Measurements from ENCODE around the gene CCDC107. TPM values are rescaled to one million over a fixed set of nuclear protein-coding genes. Genes with fewer than 3 reads are reported as not detected.

Gene CCDC107
- total RNA-seq, 2 donors from 2014 or later, result 75.2 to 92.2 TPM

- peaks cover 70% of the 10 kb centered on the region for H3K36me3 ChIP-seq
- peak overlapping the region; percentile 99 to 100 for H3K27ac ChIP-seq
- ATAC-seq (ENCODE audit: insufficient number of reproducible peaks, low FRiP score, low read depth) (no peak), DNase-seq (ENCODE audit: low spot score) (no peak)
- peaks cover 29 to 66% of the 10 kb centered on the region in 2 donors for H3K4me1 ChIP-seq (ENCODE audit: control insufficient read depth in 1 of 2, low read depth in 2 of 2)
- H3K4me3 ChIP-seq, result no peak overlapping the region
- no peak for TF ChIP-seq CTCF (IDR thresholded peaks at IDR 0.05)
- H3K27me3 ChIP-seq (replicated peaks; ENCODE audit: insufficient read depth), result no peaks in the 10 kb centered on the region
- H3K9me3 ChIP-seq, result no peaks in the 10 kb centered on the region
Measured at GRCh38 chr9:35698231-35698630, 40.1 kb downstream of the CCDC107 start.

- no peak for DNase-seq (ENCODE audit: low spot score)
- no peak for TF ChIP-seq CTCF (IDR thresholded peaks at IDR 0.05)
- no peaks in the 10 kb centered on the region for H3K9me3 ChIP-seq
- H3K27ac ChIP-seq, result peak overlapping the region; percentile 99 to 100
- ATAC-seq (ENCODE audit: insufficient number of reproducible peaks, low FRiP score, low read depth), result no peak
- peaks cover 19 to 50% of the 10 kb centered on the region in 2 donors for H3K4me1 ChIP-seq (ENCODE audit: control insufficient read depth in 1 of 2, low read depth in 2 of 2)
- no peak overlapping the region for H3K4me3 ChIP-seq
- H3K27me3 ChIP-seq (replicated peaks; ENCODE audit: insufficient read depth), result no peaks in the 10 kb centered on the region
- peaks cover 88% of the 10 kb centered on the region for H3K36me3 ChIP-seq
Measured at GRCh38 chr9:35700031-35700430, 41.9 kb downstream of the CCDC107 start.

GRCh38 chr9:35700942-35701341, 42.9 kb downstream of the CCDC107 start:
- Histone ChIP-seq H3K4me1 (ENCODE audit: control insufficient read depth in 1 of 2, low read depth in 2 of 2) (peaks cover 14 to 41% of the 10 kb centered on the region in 2 donors), H3K36me3 (peaks cover 93% of the 10 kb centered on the region), H3K9me3 (no peaks in the 10 kb centered on the region), H3K27me3 (replicated peaks; ENCODE audit: insufficient read depth) (no peaks in the 10 kb centered on the region), H3K27ac (peak overlapping the region; percentile 99 to 100), H3K4me3 (no peak overlapping the region)
- TF ChIP-seq CTCF (IDR thresholded peaks at IDR 0.05), result no peak
- DNase-seq (ENCODE audit: low spot score) (no peak), ATAC-seq (ENCODE audit: insufficient number of reproducible peaks, low FRiP score, low read depth) (no peak)

GRCh38 chr9:35702696-35703095, 44.6 kb downstream of the CCDC107 start:
- Histone ChIP-seq H3K27me3 (replicated peaks; ENCODE audit: insufficient read depth) (no peaks in the 10 kb centered on the region), H3K36me3 (peaks cover 99% of the 10 kb centered on the region), H3K4me3 (no peak overlapping the region), H3K27ac (peak overlapping the region; percentile 99 to 100), H3K9me3 (no peaks in the 10 kb centered on the region), H3K4me1 (ENCODE audit: control insufficient read depth in 1 of 2, low read depth in 2 of 2) (peaks cover 0 to 24% of the 10 kb centered on the region in 2 donors)
- DNase-seq (ENCODE audit: low spot score), result no peak
- ATAC-seq (ENCODE audit: insufficient number of reproducible peaks, low FRiP score, low read depth), result no peak
- TF ChIP-seq CTCF (IDR thresholded peaks at IDR 0.05), result no peak

GRCh38 chr9:35703906-35704672, 46.0 kb downstream of the CCDC107 start:
- no peak for ATAC-seq (ENCODE audit: insufficient number of reproducible peaks, low FRiP score, low read depth)
- no peak for DNase-seq (ENCODE audit: low spot score)
- TF ChIP-seq CTCF (IDR thresholded peaks at IDR 0.05), result no peak
- peaks cover 98% of the 10 kb centered on the region for H3K36me3 ChIP-seq
- no peaks in the 10 kb centered on the region for H3K27me3 ChIP-seq (replicated peaks; ENCODE audit: insufficient read depth)
- H3K27ac ChIP-seq, result peak overlapping the region in 1 of 2 donors; percentile 34
- no peak overlapping the region for H3K4me3 ChIP-seq
- H3K4me1 ChIP-seq (ENCODE audit: control insufficient read depth in 1 of 2, low read depth in 2 of 2), result peaks cover 0 to 10% of the 10 kb centered on the region in 2 donors
- H3K9me3 ChIP-seq, result no peaks in the 10 kb centered on the region
